Activated T-cell treated with anti-CD3 and anti-CD28 coated beads, Interleukin-2, amount 50 U/mL, for 24 hours (primary cell): ENCODE measurements around the gene ACOT6.
"Not testable (repeated sequence)": the region's sequence is repeated elsewhere in the genome, so short reads cannot be mapped to it uniquely, and the experiment has no call there.

Experiments used
- DNase-seq: peaks from one replicate; pipeline ENCODE4 v3.0.0-alpha.2; 2020
- H3K27ac Mint-ChIP-seq: 2 replicates; pipeline ENCODE4 v1.8.0; 2020; ENCODE audit warnings: mild to moderate bottlenecking, mixed read lengths
- H3K27me3 Mint-ChIP-seq: 2 replicates; pipeline ENCODE4 v1.8.0; 2020; ENCODE audit warnings: mixed read lengths
- H3K36me3 Mint-ChIP-seq: 2 replicates; pipeline ENCODE4 v1.8.0; 2020; ENCODE audit warnings: low read depth, mixed read lengths
- H3K4me1 Mint-ChIP-seq: 2 replicates; pipeline ENCODE4 v1.8.0; 2020; ENCODE audit warnings: low read depth, mixed read lengths
- H3K4me3 Mint-ChIP-seq: 2 replicates; pipeline ENCODE4 v1.8.0; 2020; ENCODE audit warnings: mild to moderate bottlenecking, moderate library complexity, mixed read lengths
- H3K9me3 Mint-ChIP-seq: 2 replicates; pipeline ENCODE4 v1.8.0; 2020; ENCODE audit warnings: mixed read lengths

ACOT6 gene

GRCh38 chr14:73655851-73656250 lies 43.5 kb downstream of the ACOT6 start:
- Mint-ChIP-seq H3K27me3 (no peaks in the 10 kb centered on the region), H3K4me1 (no peaks in the 10 kb centered on the region), H3K4me3 (no peak overlapping the region), H3K36me3 (peaks cover 21% of the 10 kb centered on the region), H3K9me3 (no peaks in the 10 kb centered on the region), H3K27ac (no peak overlapping the region)
- DNase-seq, result no peak

GRCh38 chr14:73659202-73659601 lies 46.9 kb downstream of the ACOT6 start:
- H3K9me3 Mint-ChIP-seq, H3K27ac Mint-ChIP-seq, DNase-seq, H3K27me3 Mint-ChIP-seq, H3K4me3 Mint-ChIP-seq, H3K4me1 Mint-ChIP-seq: not testable (repeated sequence)
- peaks cover 22% of the 10 kb centered on the region for H3K36me3 Mint-ChIP-seq

DNA sequence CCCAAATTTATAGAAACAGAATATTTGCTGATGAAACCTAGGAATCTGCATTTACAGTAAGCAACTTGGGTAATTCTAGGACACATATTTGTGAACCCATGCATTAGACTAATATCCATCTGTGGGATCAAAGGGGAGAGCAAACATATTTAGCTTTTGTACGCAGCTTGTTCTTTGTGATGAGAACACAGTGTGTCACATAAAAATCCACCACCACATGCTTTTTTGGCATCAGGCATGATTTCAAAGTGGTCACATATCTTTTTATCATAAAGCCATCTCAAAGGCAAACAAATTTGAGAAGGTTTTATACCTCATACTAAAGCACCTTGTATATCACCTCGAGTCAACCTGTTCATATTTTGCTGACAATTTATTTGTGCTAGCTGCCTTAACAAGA lies 48.2 kb downstream of the ACOT6 start:
- H3K4me3 Mint-ChIP-seq, result no peak overlapping the region
- no peaks in the 10 kb centered on the region for H3K27me3 Mint-ChIP-seq
- DNase-seq, result no peak
- no peaks in the 10 kb centered on the region for H3K4me1 Mint-ChIP-seq
- H3K9me3 Mint-ChIP-seq, result no peaks in the 10 kb centered on the region
- H3K27ac Mint-ChIP-seq, result no peak overlapping the region
- peaks cover 21% of the 10 kb centered on the region for H3K36me3 Mint-ChIP-seq

DNA sequence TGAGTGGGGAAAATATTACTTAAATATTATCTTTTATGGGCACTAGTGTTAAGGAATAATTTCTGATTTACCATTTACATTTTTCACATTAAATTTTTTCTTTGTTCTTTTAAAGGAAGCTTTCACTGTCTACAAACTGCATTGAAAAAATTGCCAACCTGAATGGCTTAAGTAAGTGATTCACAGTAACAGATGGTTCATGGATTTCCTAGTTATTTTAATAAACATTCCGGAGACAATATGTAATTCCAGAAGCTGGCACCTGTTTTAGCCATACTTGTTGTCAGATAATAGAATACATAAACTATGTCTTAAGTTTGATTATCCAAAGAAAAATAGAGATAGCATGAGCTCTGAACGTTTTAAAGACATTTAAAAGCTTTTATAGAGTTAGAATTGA lies 49.6 kb downstream of the ACOT6 start:
- Mint-ChIP-seq H3K27ac (no peak overlapping the region), H3K4me1 (no peaks in the 10 kb centered on the region), H3K27me3 (no peaks in the 10 kb centered on the region), H3K9me3 (no peaks in the 10 kb centered on the region), H3K36me3 (peaks cover 20% of the 10 kb centered on the region), H3K4me3 (no peak overlapping the region)
- no peak for DNase-seq

GRCh38 chr14:73662487-73662943 lies 50.2 kb downstream of the ACOT6 start:
- H3K9me3 Mint-ChIP-seq, result no peaks in the 10 kb centered on the region
- H3K27ac Mint-ChIP-seq, result no peak overlapping the region
- H3K27me3 Mint-ChIP-seq, result no peaks in the 10 kb centered on the region
- no peaks in the 10 kb centered on the region for H3K4me1 Mint-ChIP-seq
- DNase-seq, result no peak
- no peak overlapping the region for H3K4me3 Mint-ChIP-seq
- peaks cover 20% of the 10 kb centered on the region for H3K36me3 Mint-ChIP-seq

- Mint-ChIP-seq H3K4me3 (no peak overlapping the region), H3K27ac (no peak overlapping the region), H3K9me3 (no peaks in the 10 kb centered on the region), H3K27me3 (no peaks in the 10 kb centered on the region), H3K4me1 (no peaks in the 10 kb centered on the region), H3K36me3 (peaks cover 19% of the 10 kb centered on the region)
- DNase-seq, result no peak
These were observed 51.4 kb downstream of the ACOT6 start for GRCh38 chr14:73663548-73664212.

DNA sequence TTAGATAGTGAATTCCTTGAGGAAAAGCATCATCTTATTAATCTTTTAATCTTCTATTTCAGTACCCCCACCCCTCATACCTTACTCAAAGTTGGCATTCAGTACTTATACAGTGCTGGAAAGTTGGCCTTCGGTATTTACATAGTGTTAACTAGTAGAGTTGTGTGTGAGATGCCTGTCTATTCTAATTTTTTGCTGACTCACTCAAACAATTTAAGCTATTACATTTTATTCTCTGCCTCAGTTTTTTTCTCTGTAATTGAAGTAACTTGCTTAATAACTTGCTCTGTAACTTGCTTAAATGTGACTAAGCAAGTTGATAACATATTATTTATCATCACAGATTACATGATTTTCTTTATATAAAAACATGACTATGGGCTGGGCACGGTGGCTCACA lies 52.8 kb downstream of the ACOT6 start:
- no peak overlapping the region for H3K4me3 Mint-ChIP-seq
- H3K27me3 Mint-ChIP-seq, result no peaks in the 10 kb centered on the region
- H3K9me3 Mint-ChIP-seq, result no peaks in the 10 kb centered on the region
- H3K4me1 Mint-ChIP-seq, result no peaks in the 10 kb centered on the region
- H3K36me3 Mint-ChIP-seq, result peaks cover 16% of the 10 kb centered on the region
- DNase-seq, result no peak
- no peak overlapping the region for H3K27ac Mint-ChIP-seq

DNA sequence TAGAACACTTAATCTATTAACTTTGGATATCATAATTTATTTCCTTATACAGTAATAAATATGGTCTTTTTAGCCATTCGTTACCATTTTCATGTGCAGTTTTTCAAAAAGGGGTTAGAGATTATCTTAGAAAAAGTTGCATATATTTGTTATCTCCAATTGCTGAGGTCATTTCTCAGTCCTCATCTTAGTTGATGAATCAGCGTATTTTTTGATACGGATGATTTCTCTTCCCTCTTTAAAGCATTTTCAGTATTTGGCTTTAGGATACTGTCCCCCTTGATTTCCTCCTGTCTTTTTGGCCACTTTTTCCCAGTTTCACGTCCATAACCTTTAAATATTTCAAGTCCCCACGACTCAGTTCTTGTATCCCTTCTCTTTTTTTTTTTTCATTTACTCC lies 54.3 kb downstream of the ACOT6 start:
- Mint-ChIP-seq H3K36me3 (peaks cover 9% of the 10 kb centered on the region), H3K9me3 (no peaks in the 10 kb centered on the region), H3K4me3 (no peak overlapping the region), H3K27me3 (no peaks in the 10 kb centered on the region), H3K27ac (no peak overlapping the region), H3K4me1 (no peaks in the 10 kb centered on the region)
- DNase-seq, result no peak

DNA sequence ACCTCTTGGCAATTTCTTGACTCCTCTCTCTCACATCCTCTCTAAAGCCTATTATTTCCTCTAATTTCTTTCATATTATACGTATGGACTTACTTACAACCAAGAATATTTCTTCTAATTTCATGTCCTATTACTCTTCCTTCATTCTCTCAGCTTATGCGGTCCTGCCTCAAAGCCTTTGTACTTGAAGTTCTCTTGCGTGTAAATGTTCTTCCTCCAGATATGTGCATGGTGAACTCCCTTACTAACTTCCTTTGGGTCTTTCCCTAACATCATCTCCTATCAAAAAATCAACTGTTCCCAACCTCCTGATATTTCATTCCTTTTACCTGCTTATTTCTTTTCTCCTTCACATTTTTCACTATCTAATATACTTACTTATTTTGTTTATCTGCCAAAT lies 55.5 kb downstream of the ACOT6 start:
- Mint-ChIP-seq H3K4me1 (no peaks in the 10 kb centered on the region), H3K36me3 (peaks cover 4% of the 10 kb centered on the region), H3K9me3 (no peaks in the 10 kb centered on the region), H3K27me3 (no peaks in the 10 kb centered on the region), H3K27ac (no peak overlapping the region), H3K4me3 (no peak overlapping the region)
- no peak for DNase-seq
